HCT116 (cell line): Measurements from ENCODE around the gene PRSS21. TPM values are rescaled to one million over a fixed set of nuclear protein-coding genes. Genes with fewer than 3 reads are reported as not detected.
A peak's percentile ranks its signal among the peaks of the same experiment; 100 is the strongest.

Experiments used
- ATAC-seq: fragments of 200-7000 bp; cut with Tn5 transposase; 2 replicates; pipeline ENCODE4 v1.9.1; 2020; ENCODE audit warnings: mild to moderate bottlenecking, moderate library complexity
- BruUV-seq: library from RNA; stranded (reverse); fragments of 400-500 nt; replicated peaks from 2 replicates; lab custom pipeline; 2021; lab: Mats Ljungman, UMichigan
- CTCF ChIA-PET: fragments of 300-600 bp; sonication (Branson Sonifier 250); formaldehyde crosslinking; loops from one replicate; lab custom pipeline; 2021; ENCODE audit warnings: antibody characterized with exemption; lab: Charles Lee
- POLR2A ChIA-PET: fragments of 300-600, 350-600 bp; sonication (Branson Sonifier 250); formaldehyde crosslinking; loops from one replicate; lab custom pipeline; 2021; ENCODE audit warnings: antibody characterized with exemption; lab: Charles Lee
- RAD21 ChIA-PET, 2 experiments: fragments of 300-600 bp; sonication (Branson Sonifier 250); formaldehyde crosslinking; loops; one replicate each; lab custom pipeline; 2023; ENCODE audit warnings: low total read pairs in 2 of 2; ENCODE audit not compliant: uncharacterized antibody in 2 of 2, unreplicated experiment in 2 of 2, low non-redundant PET in 1 of 2; lab: Charles Lee
- DNase-seq: peaks from one replicate; pipeline ENCODE4 v3.0.0-alpha.2; 2010; ENCODE audit warnings: low read depth, low spot score
- H2AFZ ChIP-seq: fragments of 200-600 bp; shearing (Covaris generic), sonication (generic); 2 replicates; pipeline ENCODE4 v1.6.1; 2017; ENCODE audit warnings: low read depth, mixed run types, mixed read lengths, antibody characterized with exemption, low read length; ENCODE audit not compliant: poor library complexity, severe bottlenecking
- H3K27ac ChIP-seq: 2 replicates; pipeline ENCODE4 v1.5.1; 2012; ENCODE audit warnings: low read depth, low read length
- H3K27me3 ChIP-seq: fragments of 200-600 bp; sonication (generic); 2 replicates; pipeline ENCODE4 v1.6.1; 2016; ENCODE audit warnings: mixed run types, low read length, mixed read lengths; ENCODE audit not compliant: insufficient read depth
- H3K36me3 ChIP-seq, 2 experiments: fragments of 200-500 bp in 1 of 2; fragments of 200-600 bp in 1 of 2; sonication (Bioruptor generic) in 1 of 2; sonication (generic) in 1 of 2; 2 replicates each; pipeline versions ENCODE4 v1.5.1 to v1.6.1; 2014 to 2016; ENCODE audit warnings: low read length in 2 of 2, inconsistent platforms in 1 of 2, mixed read lengths in 1 of 2, mixed run types in 1 of 2; ENCODE audit not compliant: insufficient read depth in 2 of 2, control insufficient read depth in 1 of 2
- H3K4me1 ChIP-seq, 2 experiments: fragments of 200-600 bp in 1 of 2; sonication (generic) in 1 of 2; 2 replicates each; pipeline versions ENCODE4 v1.5.1 to v1.6.1; 2012 to 2017; ENCODE audit warnings: low read length in 2 of 2, inconsistent platforms in 1 of 2, mild to moderate bottlenecking in 1 of 2, mixed read lengths in 1 of 2, mixed run types in 1 of 2, moderate library complexity in 1 of 2; ENCODE audit not compliant: insufficient read depth in 2 of 2, control insufficient read depth in 1 of 2
- H3K4me2 ChIP-seq: fragments of 200-600 bp; sonication (generic); 2 replicates; pipeline ENCODE4 v1.6.1; 2017; ENCODE audit warnings: mixed run types, low read length, mixed read lengths
- H3K4me3 ChIP-seq, 2 experiments: fragments of 200-600 bp in 1 of 2; sonication (generic) in 1 of 2; replicated peaks in 1 of 2; 2 replicates each; pipeline ENCODE4 v1.5.1; 2011 to 2016; ENCODE audit warnings: low read length in 2 of 2, control low read depth in 1 of 2, low read depth in 1 of 2, mild to moderate bottlenecking in 1 of 2, mixed read lengths in 1 of 2, mixed run types in 1 of 2
- H3K79me2 ChIP-seq: fragments of 200-600 bp; sonication (generic); 2 replicates; pipeline ENCODE4 v1.6.1; 2017; ENCODE audit warnings: mild to moderate bottlenecking, mixed run types, low read length, moderate library complexity, mixed read lengths; ENCODE audit not compliant: insufficient read depth
- H3K9ac ChIP-seq: fragments of 200-600 bp; sonication (generic); 2 replicates; pipeline ENCODE4 v1.6.1; 2016; ENCODE audit warnings: low read length, mixed read lengths
- H3K9me2 ChIP-seq: fragments of 200-600 bp; sonication (generic), shearing (Covaris generic); 2 replicates; pipeline ENCODE4 v1.6.1; 2017; ENCODE audit warnings: mixed run types, mild to moderate bottlenecking, moderate library complexity; ENCODE audit not compliant: insufficient read depth
- H3K9me3 ChIP-seq, 2 experiments: fragments of 200-500 bp in 1 of 2; fragments of 200-600 bp in 1 of 2; sonication (Bioruptor generic) in 1 of 2; sonication (generic) in 1 of 2; 2 replicates each; pipeline ENCODE4 v1.6.1; 2014 to 2017; ENCODE audit warnings: low read length in 2 of 2, mixed read lengths in 2 of 2, inconsistent platforms in 1 of 2, low read depth in 1 of 2, mild to moderate bottlenecking in 1 of 2, mixed run types in 1 of 2, moderate library complexity in 1 of 2; ENCODE audit not compliant: control insufficient read depth in 1 of 2, insufficient read depth in 1 of 2
- H4K20me1 ChIP-seq: fragments of 200-600 bp; sonication (generic), shearing (Covaris generic); 2 replicates; pipeline ENCODE4 v1.6.1; 2017; ENCODE audit warnings: mixed run types, mild to moderate bottlenecking, moderate library complexity; ENCODE audit not compliant: insufficient read depth
- ELF1 ChIP-seq: IDR thresholded peaks from 2 replicates; pipeline ENCODE4 v1.6.1; 2012; ENCODE audit warnings: low read depth, borderline replicate concordance
- EZH2 ChIP-seq: fragments of 200-600 bp; sonication (generic); IDR thresholded peaks from 2 replicates; pipeline ENCODE4 v1.6.1; 2017; ENCODE audit warnings: antibody characterized with exemption, mixed run types
- FOSL1 ChIP-seq: IDR thresholded peaks from 2 replicates; pipeline ENCODE4 v1.6.1; 2012; ENCODE audit warnings: low read depth
- JUND ChIP-seq: IDR thresholded peaks from 2 replicates; pipeline ENCODE4 v1.6.1; 2012
- POLR2A ChIP-seq: IDR thresholded peaks from 2 replicates; pipeline ENCODE4 v1.7.0; 2011; ENCODE audit warnings: borderline replicate concordance; ENCODE audit not compliant: insufficient read depth, insufficient read length; ENCODE audit errors: extremely low read depth
- POLR2AphosphoS5 ChIP-seq: IDR thresholded peaks from 2 replicates; pipeline ENCODE4 v1.6.1; 2011; ENCODE audit warnings: mild to moderate bottlenecking, low read depth, low read length, moderate library complexity
- SP1 ChIP-seq: IDR thresholded peaks from 2 replicates; pipeline ENCODE4 v1.6.1; 2012; ENCODE audit warnings: low read depth
- TCF7L2 ChIP-seq: IDR thresholded peaks from 2 replicates; pipeline ENCODE4 v1.7.0; 2011; ENCODE audit warnings: borderline replicate concordance, inconsistent platforms; ENCODE audit not compliant: insufficient read depth, insufficient read length; ENCODE audit errors: extremely low read depth
- YY1 ChIP-seq: IDR thresholded peaks from 2 replicates; pipeline ENCODE4 v1.6.1; 2011; ENCODE audit warnings: low read length, low read depth, moderate library complexity, mild to moderate bottlenecking; ENCODE audit not compliant: insufficient replicate concordance; ENCODE audit errors: extremely low read depth
- ZFX ChIP-seq: fragments of 450-650 bp; IDR thresholded peaks from 2 replicates; pipeline ENCODE4 v1.6.1; 2017
- intact Hi-C: fragments of 100-400 bp; cut with micrococcal nuclease; formaldehyde crosslinking; loops from 2 replicates; pipeline ENCODE4 v1.10.0; 2022
- total RNA-seq: library from RNA; stranded (reverse); gene quantifications from one replicate; pipeline ENCODE4 v1.2.1, GENCODE V29; 2021; ENCODE audit not compliant: unreplicated experiment
- TF ChIP-seq, protein P1 (sequence below): IDR thresholded peaks from 2 replicates; pipeline ENCODE4 v1.6.1; 2012
- TF ChIP-seq, protein P2 (sequence below): IDR thresholded peaks from 2 replicates; pipeline ENCODE4 v1.6.1; 2011; ENCODE audit warnings: mild to moderate bottlenecking, low read length, moderate library complexity; ENCODE audit not compliant: insufficient replicate concordance; ENCODE audit errors: extremely low read depth
- TF ChIP-seq, protein P3 (sequence below): IDR thresholded peaks from 2 replicates; pipeline ENCODE4 v1.6.1; 2012; ENCODE audit warnings: low read depth

The PRSS21 gene
- total RNA-seq, 1 experiment from 2014 or later, result 0.39 TPM

DNA sequence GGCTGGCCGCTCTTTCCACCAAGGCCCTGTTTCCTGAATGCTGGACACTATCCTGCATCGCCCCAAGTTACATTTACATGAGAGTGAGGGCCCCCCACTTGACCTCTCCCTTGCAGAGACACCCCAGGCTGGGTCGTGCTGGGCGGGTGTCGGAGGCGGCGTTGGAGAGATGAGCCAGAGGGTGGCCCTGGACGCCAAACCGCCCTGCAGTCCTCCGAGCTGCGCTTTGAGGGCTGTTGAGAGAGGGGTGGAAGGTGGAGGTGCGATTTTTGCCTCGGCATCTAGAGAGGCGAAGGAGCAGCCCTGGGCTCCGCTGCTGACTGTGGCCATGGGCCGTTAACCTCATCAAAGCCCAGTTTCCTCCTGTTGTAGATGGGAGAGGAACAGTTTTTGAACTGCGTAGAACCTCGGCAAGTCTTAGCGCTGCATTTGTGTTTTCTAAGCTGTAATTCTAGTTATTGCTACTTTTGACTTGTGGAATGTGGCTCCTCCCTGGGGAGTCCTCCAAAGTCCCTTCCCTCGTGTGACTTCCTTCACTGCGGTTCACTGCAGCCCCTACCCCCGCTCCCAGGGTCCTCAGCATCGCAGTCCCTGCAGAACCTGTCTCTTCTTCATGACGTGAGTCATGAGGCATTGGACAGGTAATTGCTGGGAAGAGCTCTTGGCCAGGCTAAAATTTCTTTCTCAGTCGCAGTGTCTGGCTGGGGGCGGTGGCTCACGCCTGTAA, 39.0 kb upstream of the PRSS21 start:
- no peaks in the 10 kb centered on the region for H3K9me3 ChIP-seq
- ChIA-PET RAD21 (no interaction called here), CTCF (no interaction called here), POLR2A (no interaction called here)
- no peaks in the 10 kb centered on the region for H4K20me1 ChIP-seq
- peaks cover 4 to 19% of the 10 kb centered on the region in 2 experiments for H3K36me3 ChIP-seq
- peak overlapping the region; percentile 100 for H3K9ac ChIP-seq
- peaks cover 11 to 32% of the 10 kb centered on the region in 2 experiments for H3K4me1 ChIP-seq
- peak overlapping the region; percentile 99 for H3K4me3 ChIP-seq
- H3K79me2 ChIP-seq, result peaks cover 48% of the 10 kb centered on the region
- TF ChIP-seq SP1 (no peak), EZH2 (no peak), POLR2AphosphoS5 (no peak; the same call in none of the 2 replicates), POLR2A (no peak), TCF7L2 (no peak), YY1 (no peak)
- intact Hi-C loops, result no loop called here
- H3K9me2 ChIP-seq, result no peaks in the 10 kb centered on the region
- peak overlapping the region; percentile 100 for H3K27ac ChIP-seq
- DNase-seq, result no peak
- ATAC-seq, result peak; percentile 19
- peak overlapping the region; percentile 100 for H3K4me2 ChIP-seq
- no TSS peak for BruUV-seq
- no peak overlapping the region for H2AFZ ChIP-seq
- H3K27me3 ChIP-seq, result no peaks in the 10 kb centered on the region

DNA sequence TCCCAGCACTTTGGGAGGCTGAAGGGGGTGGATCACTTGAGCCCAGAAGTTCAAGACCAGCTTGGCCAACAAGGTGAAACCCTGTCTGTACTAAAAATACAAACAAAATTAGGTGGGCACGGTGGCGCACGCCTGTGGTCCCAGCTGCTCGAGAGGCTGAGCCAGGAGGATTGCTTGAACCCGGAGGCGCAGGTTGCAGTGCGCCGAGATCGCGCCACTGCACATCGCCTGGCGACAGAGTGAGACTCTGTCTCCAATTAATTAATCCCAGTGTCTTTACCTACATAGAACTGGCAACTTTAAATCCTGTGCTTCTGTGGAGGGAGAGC, 38.4 kb upstream of the PRSS21 start:
- peaks cover 11 to 26% of the 10 kb centered on the region in 2 experiments for H3K4me1 ChIP-seq
- intact Hi-C loops, result no loop called here
- no peak overlapping the region for H2AFZ ChIP-seq
- ATAC-seq, result no peak
- peak overlapping the region; percentile 100 for H3K9ac ChIP-seq
- H3K9me3 ChIP-seq, result no peaks in the 10 kb centered on the region
- CTCF ChIA-PET, result no interaction called here
- RAD21 ChIA-PET, result no interaction called here
- H4K20me1 ChIP-seq, result no peaks in the 10 kb centered on the region
- peaks cover 43% of the 10 kb centered on the region for H3K79me2 ChIP-seq
- H3K4me3 ChIP-seq, result peak overlapping the region; percentile 99
- peak overlapping the region; percentile 100 for H3K4me2 ChIP-seq
- no peaks in the 10 kb centered on the region for H3K27me3 ChIP-seq
- POLR2A ChIA-PET, result interaction anchor here (0.6 kb wide), 1 partner anchor 37 kb away, joined by 5 read pairs; no protein-coding TSS in a partner anchor
- H3K36me3 ChIP-seq, result peaks cover 4 to 14% of the 10 kb centered on the region in 2 experiments
- H3K9me2 ChIP-seq, result no peaks in the 10 kb centered on the region
- peak overlapping the region; percentile 100 for H3K27ac ChIP-seq
- DNase-seq, result no peak
- BruUV-seq, result no TSS peak
- TF ChIP-seq POLR2AphosphoS5, result no peak
- TF ChIP-seq, protein P1, sequence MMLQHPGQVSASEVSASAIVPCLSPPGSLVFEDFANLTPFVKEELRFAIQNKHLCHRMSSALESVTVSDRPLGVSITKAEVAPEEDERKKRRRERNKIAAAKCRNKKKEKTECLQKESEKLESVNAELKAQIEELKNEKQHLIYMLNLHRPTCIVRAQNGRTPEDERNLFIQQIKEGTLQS, result no peak
- TF ChIP-seq SP1, result no peak
- TF ChIP-seq FOSL1, result no peak
- TF ChIP-seq, protein P2, sequence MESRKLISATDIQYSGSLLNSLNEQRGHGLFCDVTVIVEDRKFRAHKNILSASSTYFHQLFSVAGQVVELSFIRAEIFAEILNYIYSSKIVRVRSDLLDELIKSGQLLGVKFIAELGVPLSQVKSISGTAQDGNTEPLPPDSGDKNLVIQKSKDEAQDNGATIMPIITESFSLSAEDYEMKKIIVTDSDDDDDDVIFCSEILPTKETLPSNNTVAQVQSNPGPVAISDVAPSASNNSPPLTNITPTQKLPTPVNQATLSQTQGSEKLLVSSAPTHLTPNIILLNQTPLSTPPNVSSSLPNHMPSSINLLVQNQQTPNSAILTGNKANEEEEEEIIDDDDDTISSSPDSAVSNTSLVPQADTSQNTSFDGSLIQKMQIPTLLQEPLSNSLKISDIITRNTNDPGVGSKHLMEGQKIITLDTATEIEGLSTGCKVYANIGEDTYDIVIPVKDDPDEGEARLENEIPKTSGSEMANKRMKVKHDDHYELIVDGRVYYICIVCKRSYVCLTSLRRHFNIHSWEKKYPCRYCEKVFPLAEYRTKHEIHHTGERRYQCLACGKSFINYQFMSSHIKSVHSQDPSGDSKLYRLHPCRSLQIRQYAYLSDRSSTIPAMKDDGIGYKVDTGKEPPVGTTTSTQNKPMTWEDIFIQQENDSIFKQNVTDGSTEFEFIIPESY, result no peak
- TF ChIP-seq POLR2A, result no peak
- TF ChIP-seq, protein P3, sequence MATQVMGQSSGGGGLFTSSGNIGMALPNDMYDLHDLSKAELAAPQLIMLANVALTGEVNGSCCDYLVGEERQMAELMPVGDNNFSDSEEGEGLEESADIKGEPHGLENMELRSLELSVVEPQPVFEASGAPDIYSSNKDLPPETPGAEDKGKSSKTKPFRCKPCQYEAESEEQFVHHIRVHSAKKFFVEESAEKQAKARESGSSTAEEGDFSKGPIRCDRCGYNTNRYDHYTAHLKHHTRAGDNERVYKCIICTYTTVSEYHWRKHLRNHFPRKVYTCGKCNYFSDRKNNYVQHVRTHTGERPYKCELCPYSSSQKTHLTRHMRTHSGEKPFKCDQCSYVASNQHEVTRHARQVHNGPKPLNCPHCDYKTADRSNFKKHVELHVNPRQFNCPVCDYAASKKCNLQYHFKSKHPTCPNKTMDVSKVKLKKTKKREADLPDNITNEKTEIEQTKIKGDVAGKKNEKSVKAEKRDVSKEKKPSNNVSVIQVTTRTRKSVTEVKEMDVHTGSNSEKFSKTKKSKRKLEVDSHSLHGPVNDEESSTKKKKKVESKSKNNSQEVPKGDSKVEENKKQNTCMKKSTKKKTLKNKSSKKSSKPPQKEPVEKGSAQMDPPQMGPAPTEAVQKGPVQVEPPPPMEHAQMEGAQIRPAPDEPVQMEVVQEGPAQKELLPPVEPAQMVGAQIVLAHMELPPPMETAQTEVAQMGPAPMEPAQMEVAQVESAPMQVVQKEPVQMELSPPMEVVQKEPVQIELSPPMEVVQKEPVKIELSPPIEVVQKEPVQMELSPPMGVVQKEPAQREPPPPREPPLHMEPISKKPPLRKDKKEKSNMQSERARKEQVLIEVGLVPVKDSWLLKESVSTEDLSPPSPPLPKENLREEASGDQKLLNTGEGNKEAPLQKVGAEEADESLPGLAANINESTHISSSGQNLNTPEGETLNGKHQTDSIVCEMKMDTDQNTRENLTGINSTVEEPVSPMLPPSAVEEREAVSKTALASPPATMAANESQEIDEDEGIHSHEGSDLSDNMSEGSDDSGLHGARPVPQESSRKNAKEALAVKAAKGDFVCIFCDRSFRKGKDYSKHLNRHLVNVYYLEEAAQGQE, result no peak
- no peak for TF ChIP-seq ZFX
- no peak for TF ChIP-seq ELF1
- TF ChIP-seq JUND, result no peak
- no peak for TF ChIP-seq TCF7L2
